DMS 273 treated with DMSO at 0.1 percent for 48 hours (cell line): ENCODE data around the gene SLK.

ENCODE experiments used
- DNase-seq: peaks from one replicate; lab custom pipeline; 2025; lab: John Stamatoyannopoulos, UW

The SLK gene

DNA sequence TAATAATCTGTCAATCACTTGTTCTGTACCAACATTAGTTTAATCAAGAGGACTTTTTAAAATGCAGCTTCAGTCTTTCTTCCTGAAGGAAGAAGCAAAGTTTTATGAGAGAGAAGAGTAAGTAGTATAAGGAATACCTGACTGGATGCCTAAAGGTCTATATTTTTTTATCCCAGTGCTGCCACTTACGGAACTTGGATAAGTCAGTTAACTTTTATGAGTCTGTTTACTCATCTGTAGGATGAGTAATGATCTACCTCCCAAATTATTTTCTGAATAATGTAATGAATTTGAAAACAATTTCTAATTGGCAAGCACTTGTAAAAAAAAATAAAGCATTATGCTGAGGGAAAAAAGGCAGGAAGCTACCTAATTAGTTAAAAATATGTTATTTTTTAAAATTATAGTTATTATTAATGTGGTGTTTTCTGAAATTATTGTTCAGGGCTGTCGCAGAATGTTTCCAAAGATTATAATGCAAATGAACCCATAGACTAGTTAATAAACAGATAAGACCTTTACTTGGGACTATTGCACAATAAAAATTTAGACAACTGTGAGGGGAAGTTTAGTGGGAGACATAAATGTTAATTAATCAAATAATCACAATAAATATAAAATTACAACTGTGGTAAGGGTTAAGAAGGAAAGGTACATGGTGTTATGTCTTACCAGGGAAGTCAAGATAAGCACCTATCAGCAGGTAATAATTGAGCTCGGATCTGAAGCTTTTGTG lies 24.6 kb downstream of the SLK start:
- DNase-seq, result no peak

- DNase-seq, result no peak
Observed at GRCh38 chr10:103995134-103995533, 28.2 kb downstream of the SLK start.

DNA sequence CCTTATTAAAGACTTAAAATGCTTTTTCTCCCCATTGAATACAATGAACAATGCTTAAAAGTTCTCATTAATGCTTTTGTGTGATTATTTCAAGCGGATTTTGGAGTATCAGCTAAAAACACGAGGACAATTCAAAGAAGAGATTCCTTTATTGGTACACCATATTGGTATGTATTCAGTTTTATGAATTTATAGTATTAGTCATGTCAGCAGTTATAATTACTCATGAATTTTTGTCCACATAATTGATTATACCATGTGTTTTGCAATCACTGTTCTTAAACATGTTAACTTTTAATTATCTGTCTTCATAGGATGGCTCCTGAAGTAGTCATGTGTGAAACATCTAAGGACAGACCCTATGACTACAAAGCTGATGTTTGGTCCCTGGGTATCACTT lies 31.9 kb downstream of the SLK start:
- no peak for DNase-seq

GRCh38 chr10:104002911-104003310 lies 36.0 kb downstream of the SLK start:
- DNase-seq, result no peak

DNA sequence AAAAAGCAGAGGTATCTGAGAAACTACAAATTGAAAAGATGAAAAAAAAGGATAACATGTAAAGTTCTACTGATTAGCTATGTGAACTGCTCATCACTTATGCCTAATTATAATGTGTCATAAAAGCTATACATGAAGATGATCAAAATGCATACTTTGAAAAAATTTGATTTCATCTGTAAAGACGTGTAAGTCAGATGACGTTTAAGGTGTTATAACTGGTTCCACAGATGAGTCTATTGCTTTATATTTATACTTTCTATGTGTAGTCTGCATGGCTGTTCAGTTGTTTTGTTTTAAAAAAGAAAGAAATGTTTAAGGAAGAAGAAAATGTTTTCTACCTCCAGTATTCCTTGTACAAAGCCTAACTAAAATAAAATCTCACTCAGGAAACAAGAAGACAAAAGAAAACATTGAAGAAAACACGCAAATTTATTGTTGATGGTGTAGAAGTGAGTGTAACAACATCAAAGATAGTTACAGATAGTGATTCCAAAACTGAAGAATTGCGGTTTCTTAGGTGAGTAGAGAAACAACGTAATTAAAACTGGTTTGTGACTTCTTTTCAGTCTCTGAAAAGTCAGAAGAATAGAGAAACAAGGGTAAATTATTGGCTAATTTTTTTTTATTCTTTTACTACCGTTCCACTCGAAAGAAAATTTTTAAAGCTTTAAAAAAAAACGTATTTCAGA lies 38.4 kb downstream of the SLK start:
- no peak for DNase-seq

- DNase-seq, result no peak
Observed at GRCh38 chr10:104011904-104012303, 45.0 kb downstream of the SLK start.

- DNase-seq, result no peak
Observed at GRCh38 chr10:104013489-104013888, 46.5 kb downstream of the SLK start.

GRCh38 chr10:104014176-104014575 lies 47.2 kb downstream of the SLK start:
- DNase-seq, result no peak

DNA sequence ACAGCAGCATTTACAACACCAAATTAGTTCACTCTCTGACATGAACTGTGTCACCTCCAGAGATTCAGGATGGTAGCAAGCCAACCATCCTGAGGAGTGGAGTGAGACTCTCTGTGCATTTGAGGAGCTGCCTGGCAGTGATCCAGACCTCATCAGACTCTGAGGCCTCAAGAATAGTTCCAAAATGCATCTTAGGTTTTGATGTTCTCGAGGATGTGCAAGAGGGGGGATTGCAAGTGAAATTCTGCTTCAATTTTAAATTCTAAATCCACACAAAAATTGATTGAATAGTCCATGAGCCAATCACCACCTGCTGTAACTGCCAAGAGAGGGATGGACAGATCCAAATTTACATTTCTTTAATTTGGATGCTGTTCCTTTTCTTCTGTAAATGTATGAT lies 49.7 kb downstream of the SLK start:
- no peak for DNase-seq

- DNase-seq, result no peak
Observed at GRCh38 chr10:104018471-104018870, 51.5 kb downstream of the SLK start.

DNA sequence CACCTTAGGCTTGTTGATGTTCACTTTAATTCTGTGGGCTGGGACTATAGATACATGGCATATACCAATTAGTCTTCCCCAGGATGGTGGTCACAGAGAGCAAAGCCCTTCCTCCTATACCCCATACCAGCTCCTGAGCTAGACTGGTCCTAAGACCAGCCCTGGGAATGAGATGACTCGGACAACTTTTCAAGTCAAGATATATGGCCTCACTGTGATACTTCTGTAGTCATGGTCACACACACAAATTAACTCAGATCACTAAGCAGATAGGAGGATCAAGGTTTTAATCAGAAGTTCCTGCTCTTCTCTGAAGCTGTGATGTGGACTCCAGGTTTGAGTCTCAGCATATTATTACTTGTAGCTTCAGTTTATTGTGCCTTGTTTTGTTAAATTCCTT lies 53.1 kb downstream of the SLK start:
- no peak for DNase-seq

DNA sequence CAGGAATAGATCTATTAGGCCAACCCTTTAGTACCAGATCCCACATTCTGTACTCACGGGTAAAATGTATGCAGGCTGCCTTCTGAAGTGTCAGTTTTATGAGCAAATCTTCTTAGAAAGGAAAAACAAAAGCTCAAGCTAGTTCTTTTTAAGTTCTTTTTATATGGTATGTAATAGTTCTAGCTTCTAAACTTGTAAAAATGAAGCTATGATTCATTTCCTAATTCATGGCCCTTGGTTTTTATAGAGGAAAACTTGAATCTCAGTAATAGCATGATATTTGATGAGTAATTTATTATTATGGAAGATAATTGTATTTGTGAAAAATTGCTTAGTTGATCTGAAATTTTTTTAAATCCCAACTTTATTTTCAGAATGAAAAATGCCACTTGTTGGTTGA lies 54.3 kb downstream of the SLK start:
- no peak for DNase-seq

DNA sequence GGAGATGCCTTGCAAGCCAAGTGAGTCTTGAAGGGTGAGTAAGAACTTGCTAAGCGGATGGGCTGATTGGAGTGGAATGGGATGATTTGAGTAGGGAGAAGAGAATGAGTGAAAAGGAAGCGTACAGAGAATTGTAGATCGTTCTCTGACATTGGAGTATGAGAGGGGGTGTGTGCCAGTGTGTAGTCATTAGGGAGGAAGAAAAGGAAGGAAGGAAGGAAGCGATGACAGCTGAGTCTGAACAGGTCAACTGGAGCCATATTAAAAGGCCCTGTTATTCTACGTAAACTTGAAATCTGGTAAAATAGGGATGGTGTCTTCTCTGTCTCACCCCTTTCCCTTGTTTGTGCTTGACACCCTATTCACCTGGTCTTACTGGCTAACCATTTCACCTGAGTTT lies 55.1 kb downstream of the SLK start:
- no peak for DNase-seq

GRCh38 chr10:104025524-104025923 lies 58.6 kb downstream of the SLK start:
- no peak for DNase-seq

GRCh38 chr10:104026762-104027161 lies 59.8 kb downstream of the SLK start:
- DNase-seq, result no peak

DNA sequence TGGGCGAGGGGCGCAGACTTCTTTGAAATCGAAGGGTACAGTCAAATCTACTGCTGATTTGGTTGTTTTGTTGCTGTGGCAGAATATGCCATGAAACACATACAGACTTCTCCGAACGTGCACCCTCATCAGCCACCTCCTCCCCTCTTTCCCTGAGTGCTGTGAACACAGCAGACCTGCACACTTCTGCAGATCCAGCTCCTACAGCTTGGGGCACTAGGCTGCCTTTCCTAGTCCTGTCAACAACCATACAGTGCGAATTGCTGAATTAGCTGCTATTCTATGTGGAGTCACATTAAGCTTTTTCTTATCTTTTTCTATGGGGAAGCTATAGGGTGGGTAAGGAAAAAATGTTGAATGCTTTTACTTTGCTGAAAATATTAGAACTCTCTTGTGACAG lies 61.2 kb downstream of the SLK start:
- DNase-seq, result peak; percentile 0

GRCh38 chr10:104028823-104029520 lies 62.0 kb downstream of the SLK start:
- no peak for DNase-seq

DNA sequence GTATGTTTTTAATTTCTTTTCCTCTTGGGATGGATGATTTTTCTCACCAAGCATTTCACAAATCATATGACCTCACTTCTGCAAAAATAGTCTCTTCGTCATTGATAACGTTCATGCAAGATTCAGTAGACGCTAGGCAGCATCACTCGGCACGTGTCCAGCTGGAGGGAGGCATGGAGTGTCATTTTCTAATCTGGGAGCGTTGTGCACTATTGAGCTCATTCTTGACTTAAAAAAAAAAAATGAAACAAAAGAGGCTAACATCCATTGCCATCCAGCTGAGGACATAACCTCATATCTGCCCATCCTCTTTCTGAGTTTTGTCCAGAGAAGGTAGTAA lies 62.6 kb downstream of the SLK start:
- no peak for DNase-seq

- DNase-seq, result no peak
Observed at GRCh38 chr10:104031631-104032030, 64.7 kb downstream of the SLK start.

DNA sequence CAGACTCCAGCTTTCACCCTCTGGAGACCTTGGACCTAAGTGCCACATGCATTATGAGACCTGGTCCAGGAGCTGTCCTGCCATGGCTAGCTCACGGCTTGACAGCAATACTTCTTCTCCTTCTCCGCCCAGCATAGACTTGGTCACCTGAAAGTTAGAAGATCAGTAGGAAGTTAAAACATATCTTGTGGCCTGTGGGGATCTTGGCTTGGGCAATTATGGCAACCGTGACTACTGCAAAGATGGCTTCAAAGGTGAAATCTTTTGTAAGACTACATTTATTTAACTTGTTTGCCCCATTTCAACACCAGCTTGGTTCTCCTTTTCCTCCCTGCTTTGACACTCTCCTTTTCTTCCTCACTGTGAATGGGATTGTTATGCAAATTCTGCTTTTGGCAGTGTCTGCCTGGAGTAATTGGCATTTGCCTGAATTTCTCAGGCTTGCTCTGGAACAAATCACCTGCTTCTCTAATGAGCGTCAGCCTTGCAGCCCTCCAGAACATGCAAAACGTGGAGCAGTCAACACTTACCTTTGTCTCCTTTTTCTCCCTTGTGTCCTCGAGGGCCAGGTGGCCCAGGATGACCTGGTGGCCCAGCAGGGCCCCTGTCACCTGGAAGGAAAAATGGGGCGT lies 65.3 kb downstream of the SLK start:
- DNase-seq, result no peak

DNA sequence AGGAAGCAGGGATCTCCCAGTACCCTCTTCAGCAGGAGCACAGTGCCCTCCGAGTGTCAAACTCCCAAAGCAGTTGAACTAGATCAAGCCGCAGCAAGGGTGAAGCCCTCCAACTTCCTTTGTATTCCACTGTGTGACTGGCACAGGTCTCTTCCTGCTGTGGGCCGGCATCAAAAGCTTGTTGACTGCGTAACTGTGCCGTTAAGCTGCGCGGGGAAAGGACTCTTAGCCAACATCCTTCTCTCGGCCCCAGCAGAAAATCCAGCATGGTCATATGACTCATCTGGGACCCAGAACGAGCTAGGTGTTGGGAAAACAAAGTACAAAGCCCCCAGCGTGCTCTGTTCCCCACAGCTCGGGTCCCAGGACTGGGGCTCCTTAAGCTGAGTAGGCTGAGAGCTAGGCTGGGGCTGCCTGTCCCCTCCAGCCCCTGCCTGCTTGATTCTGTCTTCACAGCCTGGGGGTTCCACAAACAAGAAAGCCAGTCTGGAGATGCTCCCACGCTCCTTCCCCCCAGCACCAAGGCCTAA lies 66.5 kb downstream of the SLK start:
- DNase-seq, result no peak

DNA sequence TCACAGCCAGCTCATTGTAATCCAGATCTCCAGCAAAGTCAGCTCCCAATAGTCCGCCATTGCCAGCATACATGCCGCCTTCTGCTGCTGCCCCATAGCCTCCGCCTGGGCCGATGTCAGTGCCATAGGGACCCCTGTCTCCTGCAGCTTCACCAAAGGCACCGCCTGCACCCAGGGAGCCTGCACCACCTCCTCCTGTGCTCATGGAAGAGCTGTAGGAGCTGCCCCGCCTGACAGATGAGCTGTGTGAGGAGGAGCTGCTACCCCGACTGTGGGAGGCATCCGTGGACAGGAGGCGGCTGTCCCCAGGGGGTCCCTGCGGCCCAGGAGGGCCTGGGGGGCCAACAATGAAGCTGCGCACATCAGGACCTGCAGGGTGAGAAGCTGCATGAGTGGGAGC lies 67.0 kb downstream of the SLK start:
- no peak for DNase-seq
